HepG2 (cell line): ENCODE data around the gene PPFIA2. TPM values are rescaled to one million over a fixed set of nuclear protein-coding genes. Genes with fewer than 3 reads are reported as not detected.

Source experiments
- ATAC-seq: fragments of 200-7000 bp; cut with Tn5 transposase; 3 replicates; pipeline ENCODE4 v1.9.1; 2020; ENCODE audit warnings: mild to moderate bottlenecking, moderate library complexity
- BruUV-seq: library from RNA; stranded (reverse); fragments of 400-500 nt; replicated peaks from 2 replicates; lab custom pipeline; 2021; lab: Mats Ljungman, UMichigan
- CTCF ChIA-PET: fragments of 300-600 bp; formaldehyde crosslinking; extraction: SDS; loops from one replicate; lab custom pipeline; 2021; ENCODE audit warnings: low total read pairs, inconsistent platforms, low intra/inter-chr PET ratio; lab: Yijun Ruan, JAX
- POLR2A ChIA-PET: fragments of 350-600 bp; sonication (Branson Sonifier 250); formaldehyde crosslinking; loops from one replicate; lab custom pipeline; 2020; ENCODE audit warnings: antibody characterized with exemption, inconsistent platforms; lab: Yijun Ruan, JAX
- DNase-seq: peaks from one replicate; pipeline ENCODE4 v3.0.0-alpha.2; 2015; ENCODE audit warnings: low spot score
- FAIRE-seq: peaks from 3 replicates; lab custom pipeline; 2011; peaks lifted over from hg19 to GRCh38; lab: Jason Lieb, UNC
- H2AFZ ChIP-seq: one replicate; pipeline ENCODE4 v1.6.1; 2011; ENCODE audit warnings: low read length, inconsistent platforms
- H3K27ac ChIP-seq: fragments of 300-600 bp; 3 replicates; pipeline ENCODE4 v1.8.0; 2011; ENCODE audit warnings: mixed run types, mild to moderate bottlenecking, mixed read lengths, low read length, inconsistent platforms; ENCODE audit not compliant: insufficient read depth; ENCODE audit errors: extremely low read length
- H3K27me3 ChIP-seq, 2 experiments: fragments of 200-600 bp in 1 of 2; 2 replicates in 1 of 2; 3 replicates in 1 of 2; pipeline versions ENCODE4 v1.6.0 to v1.8.0; 2011; ENCODE audit warnings: low read length in 2 of 2, mild to moderate bottlenecking in 2 of 2, moderate library complexity in 2 of 2, inconsistent platforms in 1 of 2; ENCODE audit not compliant: insufficient read depth in 2 of 2, control insufficient read depth in 1 of 2
- H3K36me3 ChIP-seq, 2 experiments: fragments of 200-600 bp in 1 of 2; replicated peaks in 1 of 2; 2 replicates in 1 of 2; 3 replicates in 1 of 2; pipeline versions ENCODE4 v1.5.1 to v1.8.0; 2011; ENCODE audit warnings: low read length in 2 of 2, inconsistent platforms in 1 of 2; ENCODE audit not compliant: insufficient read depth in 2 of 2, control insufficient read depth in 1 of 2
- H3K4me1 ChIP-seq: 2 replicates; pipeline ENCODE4 v1.5.1; 2012; ENCODE audit warnings: low read length, inconsistent platforms; ENCODE audit not compliant: insufficient read depth
- H3K4me2 ChIP-seq: 2 replicates; pipeline ENCODE4 v1.6.0; 2011; ENCODE audit warnings: low read depth, low read length, inconsistent platforms
- H3K4me3 ChIP-seq, 3 experiments: fragments of 200-600 bp in 1 of 3; sonication (generic), shearing (Covaris generic) in 1 of 3; replicated peaks in 1 of 3; 2 replicates each; pipeline ENCODE4 v1.5.1; 2011 to 2016; ENCODE audit warnings: low read length in 3 of 3, inconsistent platforms in 2 of 3, low read depth in 2 of 3, mild to moderate bottlenecking in 2 of 3, control low read depth in 1 of 3, mixed read lengths in 1 of 3; ENCODE audit not compliant: insufficient read depth in 1 of 3
- H3K79me2 ChIP-seq: one replicate; pipeline ENCODE4 v1.6.1; 2011; ENCODE audit warnings: low read length, inconsistent platforms; ENCODE audit not compliant: insufficient read depth
- H3K9ac ChIP-seq: 2 replicates; pipeline ENCODE4 v1.6.0; 2011; ENCODE audit warnings: mild to moderate bottlenecking, low read depth, low read length, inconsistent platforms; ENCODE audit not compliant: insufficient read depth
- H3K9me3 ChIP-seq: 2 replicates; pipeline ENCODE4 v1.5.1; 2012; ENCODE audit warnings: mild to moderate bottlenecking, low read length
- H4K20me1 ChIP-seq: 2 replicates; pipeline ENCODE4 v1.6.0; 2011; ENCODE audit warnings: inconsistent platforms, mild to moderate bottlenecking, low read length, moderate library complexity; ENCODE audit not compliant: insufficient read depth
- BORCS8-MEF2B ChIP-seq: sonication (generic); formaldehyde crosslinking; IDR thresholded peaks from 2 replicates; pipeline ENCODE4 v1.8.0; 2022; ENCODE audit warnings: mild to moderate bottlenecking, missing genetic modification reagents
- FOXA1 ChIP-seq, 2 experiments: fragments of 450-650 bp in 1 of 2; sonication (generic) in 1 of 2; formaldehyde crosslinking in 1 of 2; IDR thresholded peaks; 2 replicates each; pipeline versions ENCODE4 v1.4.0 to v1.6.1; 2016 to 2020; ENCODE audit warnings: missing genetic modification reagents in 1 of 2
- HIVEP1 ChIP-seq: sonication (generic); formaldehyde crosslinking; IDR thresholded peaks from 2 replicates; pipeline ENCODE4 v1.4.0; 2020; ENCODE audit warnings: mild to moderate bottlenecking, missing genetic modification reagents
- KDM4B ChIP-seq: sonication (generic); formaldehyde crosslinking; IDR thresholded peaks from 2 replicates; pipeline ENCODE4 v1.4.0; 2020; ENCODE audit warnings: missing genetic modification reagents
- NR2F6 ChIP-seq, 2 experiments: IDR thresholded peaks; 2 replicates each; pipeline ENCODE4 v1.6.1; 2016; ENCODE audit warnings: antibody characterized with exemption in 1 of 2, mild to moderate bottlenecking in 1 of 2
- THAP11 ChIP-seq: IDR thresholded peaks from 2 replicates; pipeline ENCODE4 v1.6.1; 2016; ENCODE audit warnings: missing biosample characterization, missing genetic modification reagents
- ZNF180 ChIP-seq: sonication (generic); formaldehyde crosslinking; IDR thresholded peaks from 2 replicates; pipeline ENCODE4 v1.4.0; 2020; ENCODE audit warnings: low read depth, missing genetic modification reagents, borderline replicate concordance
- ZNF615 ChIP-seq: sonication (generic); formaldehyde crosslinking; IDR thresholded peaks from 2 replicates; pipeline ENCODE4 v1.5.0; 2020; ENCODE audit warnings: mild to moderate bottlenecking, missing genetic modification reagents, borderline replicate concordance
- ZNF792 ChIP-seq: IDR thresholded peaks from 2 replicates; pipeline ENCODE4 v1.6.1; 2016
- WGBS: methylation state at CpG from one replicate; pipeline ENCODE4 v1.1.6; 2017; ENCODE audit warnings: low lambda C conversion rate; 5-methylcytosine and 5-hydroxymethylcytosine counted together
- in situ Hi-C: cut with HindIII; loops from 2 replicates; pipeline ENCODE4 v1.10.0; 2017; ENCODE audit warnings: low pct_unique_long_range_greater_than_20kb; ENCODE audit not compliant: extremely low pct_ligation_motif_present
- intact Hi-C: fragments of 100-400 bp; cut with micrococcal nuclease; formaldehyde crosslinking; loops from one replicate; pipeline ENCODE4 v1.10.0; 2022; ENCODE audit not compliant: unreplicated experiment
- polyA plus RNA-seq, 8 experiments: library from polyadenylated mRNA; depleted of rRNA in 3 of 8; stranded (reverse) in 7 of 8; unstranded in 1 of 8; fragments of >200 nt; fragmentation: Illumina TruSeq in 4 of 8; extraction: Trizol in 4 of 8; gene quantifications; 2 replicates each; pipeline versions ENCODE4 v1.2.1 to v1.2.3, GENCODE V29; 2011 to 2016; ENCODE audit warnings: low read depth in 4 of 8, missing spikeins in 1 of 8, mixed read lengths in 1 of 8; ENCODE audit not compliant: insufficient read depth in 1 of 8
- total RNA-seq, 5 experiments: library from RNA; depleted of rRNA; stranded (reverse); fragments of >200 nt; fragmentation: Illumina TruSeq; extraction: Trizol; gene quantifications; 2 replicates each; pipeline ENCODE4 v1.2.3, GENCODE V29; 2016; ENCODE audit warnings: low read depth in 1 of 5
- TF ChIP-seq, protein P1 (sequence below): sonication (generic); formaldehyde crosslinking; IDR thresholded peaks from 2 replicates; pipeline ENCODE4 v1.4.0; 2020; ENCODE audit warnings: missing genetic modification reagents

The PPFIA2 gene
- total and polyA plus RNA-seq, 2 of the 13 experiments (the other 11 are each of a cell fraction or from before 2014, with no cell fraction given), result 0.05 TPM; not detected in 1

DNA sequence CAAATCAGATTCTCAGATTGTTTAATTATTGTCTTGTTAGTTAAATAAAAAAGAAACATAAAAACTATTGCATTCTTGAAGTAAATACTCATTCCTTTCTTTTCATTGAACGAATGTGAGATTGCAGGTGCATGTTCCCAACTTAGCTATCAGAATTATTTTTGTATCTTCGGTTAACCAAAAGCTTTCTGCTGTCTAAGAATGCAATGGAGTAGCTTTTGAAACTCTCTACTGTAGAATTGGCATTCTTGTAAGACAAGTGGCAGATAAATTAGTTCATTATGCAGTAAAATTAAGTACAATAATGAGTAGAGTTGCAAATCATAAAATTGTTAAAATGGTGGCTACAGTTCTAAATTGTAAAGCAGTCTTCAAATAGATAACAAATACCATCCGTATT is 383.2 kb downstream of the PPFIA2 start:
- Histone ChIP-seq H3K9me3 (no peaks in the 10 kb centered on the region), H3K36me3 (no peaks in the 10 kb centered on the region), H3K4me2 (no peak overlapping the region), H3K27me3 (no peaks in the 10 kb centered on the region), H2AFZ (no peak overlapping the region), H3K27ac (no peak overlapping the region), H4K20me1 (no peaks in the 10 kb centered on the region), H3K9ac (no peak overlapping the region), H3K79me2 (no peaks in the 10 kb centered on the region), H3K4me1 (no peaks in the 10 kb centered on the region), H3K4me3 (no peak overlapping the region)
- intact Hi-C loops (no loop called here), in situ Hi-C loops (no loop called here)
- ATAC-seq, result no peak
- DNase-seq, result no peak
- FAIRE-seq, result no peak
- 2% methylated on average over 3 of the region's 3 CpGs for WGBS
- TF ChIP-seq THAP11 (CRISPR knock-in tag) (no peak), KDM4B (CRISPR knock-in tag) (no peak), FOXA1 (IDR thresholded peaks at IDR 0.05) (no peak), FOXA1 (CRISPR knock-in tag; IDR thresholded peaks at IDR 0.05) (no peak), ZNF792 (no peak), BORCS8-MEF2B (no peak), NR2F6 (IDR thresholded peaks at IDR 0.05) (no peak), NR2F6 (CRISPR knock-in tag; IDR thresholded peaks at IDR 0.05) (no peak), HIVEP1 (CRISPR knock-in tag) (no peak), ZNF615 (CRISPR knock-in tag) (no peak), ZNF180 (CRISPR knock-in tag) (no peak)
- TF ChIP-seq, protein P1, sequence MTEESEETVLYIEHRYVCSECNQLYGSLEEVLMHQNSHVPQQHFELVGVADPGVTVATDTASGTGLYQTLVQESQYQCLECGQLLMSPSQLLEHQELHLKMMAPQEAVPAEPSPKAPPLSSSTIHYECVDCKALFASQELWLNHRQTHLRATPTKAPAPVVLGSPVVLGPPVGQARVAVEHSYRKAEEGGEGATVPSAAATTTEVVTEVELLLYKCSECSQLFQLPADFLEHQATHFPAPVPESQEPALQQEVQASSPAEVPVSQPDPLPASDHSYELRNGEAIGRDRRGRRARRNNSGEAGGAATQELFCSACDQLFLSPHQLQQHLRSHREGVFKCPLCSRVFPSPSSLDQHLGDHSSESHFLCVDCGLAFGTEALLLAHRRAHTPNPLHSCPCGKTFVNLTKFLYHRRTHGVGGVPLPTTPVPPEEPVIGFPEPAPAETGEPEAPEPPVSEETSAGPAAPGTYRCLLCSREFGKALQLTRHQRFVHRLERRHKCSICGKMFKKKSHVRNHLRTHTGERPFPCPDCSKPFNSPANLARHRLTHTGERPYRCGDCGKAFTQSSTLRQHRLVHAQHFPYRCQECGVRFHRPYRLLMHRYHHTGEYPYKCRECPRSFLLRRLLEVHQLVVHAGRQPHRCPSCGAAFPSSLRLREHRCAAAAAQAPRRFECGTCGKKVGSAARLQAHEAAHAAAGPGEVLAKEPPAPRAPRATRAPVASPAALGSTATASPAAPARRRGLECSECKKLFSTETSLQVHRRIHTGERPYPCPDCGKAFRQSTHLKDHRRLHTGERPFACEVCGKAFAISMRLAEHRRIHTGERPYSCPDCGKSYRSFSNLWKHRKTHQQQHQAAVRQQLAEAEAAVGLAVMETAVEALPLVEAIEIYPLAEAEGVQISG (CRISPR knock-in tag), result no peak
- ChIA-PET POLR2A (no interaction called here), CTCF (no interaction called here)
- BruUV-seq, result no TSS peak
